Panc1 (cell line): Measurements from ENCODE around the gene SLC49A4.

Source experiments
- POLR2AphosphoS5 ChIP-seq: IDR thresholded peaks from 2 replicates; pipeline ENCODE4 v1.6.1; 2012; ENCODE audit warnings: mild to moderate bottlenecking, low read depth, low read length, moderate library complexity
- SIN3A ChIP-seq: IDR thresholded peaks from 2 replicates; pipeline ENCODE4 v1.6.1; 2012; ENCODE audit warnings: low read depth, mild to moderate bottlenecking, low read length, moderate library complexity, borderline replicate concordance; ENCODE audit not compliant: insufficient read depth
- TCF7L2 ChIP-seq: IDR thresholded peaks from 2 replicates; pipeline ENCODE4 v1.6.1; 2011; ENCODE audit warnings: mild to moderate bottlenecking, low read depth, low read length, inconsistent platforms
- TF ChIP-seq, protein P1 (sequence below): fragments of 450-650 bp; IDR thresholded peaks from 2 replicates; pipeline ENCODE4 v1.5.1; 2017; ENCODE audit warnings: mild to moderate bottlenecking
- TF ChIP-seq, protein P2 (sequence below), 2 experiments: IDR thresholded peaks; 2 replicates each; pipeline ENCODE4 v1.6.1; 2011 to 2012; ENCODE audit warnings: low read depth in 2 of 2, control low read depth in 1 of 2, low read length in 1 of 2, mild to moderate bottlenecking in 1 of 2, moderate library complexity in 1 of 2; ENCODE audit not compliant: insufficient read depth in 1 of 2

DNA sequence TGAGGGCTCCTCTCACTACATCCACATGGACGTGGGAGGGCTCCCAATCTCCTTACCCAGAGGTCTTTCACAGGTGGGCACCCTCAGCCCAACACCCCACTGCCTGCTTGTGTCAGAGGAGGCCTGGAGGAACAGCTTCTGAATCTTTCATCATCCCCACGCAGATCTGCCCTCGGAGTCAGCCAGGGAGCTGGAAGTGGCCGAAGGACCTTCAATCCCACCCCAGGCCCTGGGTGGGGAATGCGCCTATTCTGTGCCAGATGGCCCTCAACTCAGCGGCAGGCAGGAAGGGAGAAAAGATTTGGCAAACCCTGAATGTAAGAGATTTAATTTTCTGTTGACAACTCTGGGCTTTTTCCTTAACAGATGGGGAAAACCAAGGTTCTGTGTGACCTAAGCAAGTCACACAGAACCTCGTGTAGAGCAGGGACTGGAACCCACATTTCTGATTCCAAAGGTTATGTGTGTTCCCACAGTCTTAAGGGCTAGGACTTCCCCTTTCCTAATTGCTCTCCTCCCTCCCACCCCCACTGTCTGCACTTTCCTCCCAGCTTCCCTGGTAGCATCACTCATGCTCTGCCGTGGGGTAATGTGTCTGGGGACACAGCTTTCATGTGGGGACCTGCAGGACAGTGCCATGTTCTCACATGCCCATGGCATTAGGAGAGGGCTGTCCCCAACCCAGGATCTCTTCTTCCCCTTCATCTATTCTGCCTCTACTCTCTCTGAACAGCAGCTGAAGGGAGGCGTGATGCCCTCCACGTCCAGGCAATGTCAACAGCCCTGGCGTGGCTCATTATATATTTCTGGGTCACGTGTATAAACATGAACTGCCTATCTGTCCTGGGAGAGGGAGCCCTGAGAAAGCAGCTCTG, 134.6 kb downstream of the SLC49A4 start:
- TF ChIP-seq, protein P1, sequence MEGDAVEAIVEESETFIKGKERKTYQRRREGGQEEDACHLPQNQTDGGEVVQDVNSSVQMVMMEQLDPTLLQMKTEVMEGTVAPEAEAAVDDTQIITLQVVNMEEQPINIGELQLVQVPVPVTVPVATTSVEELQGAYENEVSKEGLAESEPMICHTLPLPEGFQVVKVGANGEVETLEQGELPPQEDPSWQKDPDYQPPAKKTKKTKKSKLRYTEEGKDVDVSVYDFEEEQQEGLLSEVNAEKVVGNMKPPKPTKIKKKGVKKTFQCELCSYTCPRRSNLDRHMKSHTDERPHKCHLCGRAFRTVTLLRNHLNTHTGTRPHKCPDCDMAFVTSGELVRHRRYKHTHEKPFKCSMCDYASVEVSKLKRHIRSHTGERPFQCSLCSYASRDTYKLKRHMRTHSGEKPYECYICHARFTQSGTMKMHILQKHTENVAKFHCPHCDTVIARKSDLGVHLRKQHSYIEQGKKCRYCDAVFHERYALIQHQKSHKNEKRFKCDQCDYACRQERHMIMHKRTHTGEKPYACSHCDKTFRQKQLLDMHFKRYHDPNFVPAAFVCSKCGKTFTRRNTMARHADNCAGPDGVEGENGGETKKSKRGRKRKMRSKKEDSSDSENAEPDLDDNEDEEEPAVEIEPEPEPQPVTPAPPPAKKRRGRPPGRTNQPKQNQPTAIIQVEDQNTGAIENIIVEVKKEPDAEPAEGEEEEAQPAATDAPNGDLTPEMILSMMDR = no peak
- no peak for TF ChIP-seq SIN3A
- TF ChIP-seq POLR2AphosphoS5 = no peak
- no peak for TF ChIP-seq TCF7L2
- TF ChIP-seq, protein P2, sequence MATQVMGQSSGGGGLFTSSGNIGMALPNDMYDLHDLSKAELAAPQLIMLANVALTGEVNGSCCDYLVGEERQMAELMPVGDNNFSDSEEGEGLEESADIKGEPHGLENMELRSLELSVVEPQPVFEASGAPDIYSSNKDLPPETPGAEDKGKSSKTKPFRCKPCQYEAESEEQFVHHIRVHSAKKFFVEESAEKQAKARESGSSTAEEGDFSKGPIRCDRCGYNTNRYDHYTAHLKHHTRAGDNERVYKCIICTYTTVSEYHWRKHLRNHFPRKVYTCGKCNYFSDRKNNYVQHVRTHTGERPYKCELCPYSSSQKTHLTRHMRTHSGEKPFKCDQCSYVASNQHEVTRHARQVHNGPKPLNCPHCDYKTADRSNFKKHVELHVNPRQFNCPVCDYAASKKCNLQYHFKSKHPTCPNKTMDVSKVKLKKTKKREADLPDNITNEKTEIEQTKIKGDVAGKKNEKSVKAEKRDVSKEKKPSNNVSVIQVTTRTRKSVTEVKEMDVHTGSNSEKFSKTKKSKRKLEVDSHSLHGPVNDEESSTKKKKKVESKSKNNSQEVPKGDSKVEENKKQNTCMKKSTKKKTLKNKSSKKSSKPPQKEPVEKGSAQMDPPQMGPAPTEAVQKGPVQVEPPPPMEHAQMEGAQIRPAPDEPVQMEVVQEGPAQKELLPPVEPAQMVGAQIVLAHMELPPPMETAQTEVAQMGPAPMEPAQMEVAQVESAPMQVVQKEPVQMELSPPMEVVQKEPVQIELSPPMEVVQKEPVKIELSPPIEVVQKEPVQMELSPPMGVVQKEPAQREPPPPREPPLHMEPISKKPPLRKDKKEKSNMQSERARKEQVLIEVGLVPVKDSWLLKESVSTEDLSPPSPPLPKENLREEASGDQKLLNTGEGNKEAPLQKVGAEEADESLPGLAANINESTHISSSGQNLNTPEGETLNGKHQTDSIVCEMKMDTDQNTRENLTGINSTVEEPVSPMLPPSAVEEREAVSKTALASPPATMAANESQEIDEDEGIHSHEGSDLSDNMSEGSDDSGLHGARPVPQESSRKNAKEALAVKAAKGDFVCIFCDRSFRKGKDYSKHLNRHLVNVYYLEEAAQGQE (IDR thresholded peaks at IDR 0.05; ENCODE audit: insufficient read depth in 1 of 2, low read depth in 2 of 2, low read length in 1 of 2) = no peak
